HG02884 (cell line): ENCODE results near the gene MPV17L.
"Not testable (repeated sequence)": the region's sequence is repeated elsewhere in the genome, so short reads cannot be mapped to it uniquely, and the experiment has no call there.

ENCODE experiments used
- ATAC-seq: cut with Tn5 transposase; IDR thresholded peaks from one replicate; pipeline ENCODE4 v1.9.1; 2021; ENCODE audit warnings: mild to moderate bottlenecking, moderate library complexity; ENCODE audit not compliant: unreplicated experiment

Gene MPV17L

DNA sequence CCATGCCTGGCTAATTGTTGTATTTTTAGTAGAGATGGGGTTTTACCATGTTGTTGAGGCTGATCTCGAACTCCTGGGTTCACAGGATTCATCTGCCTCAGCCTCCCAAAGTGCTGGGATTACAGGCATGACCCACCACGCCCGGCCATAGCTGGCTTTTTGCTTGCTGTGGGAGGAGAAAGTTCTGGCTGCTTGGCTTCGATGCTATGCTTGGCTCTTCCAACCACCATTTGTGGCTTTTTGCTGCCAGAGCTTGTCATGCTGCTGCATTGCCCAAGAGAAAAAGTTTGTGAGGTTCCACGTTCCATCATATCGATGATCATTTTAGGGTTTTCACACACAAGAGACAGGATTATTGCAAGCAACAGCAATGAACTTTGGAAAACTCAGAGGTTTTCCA, 55.1 kb downstream of the MPV17L start:
- no peak for ATAC-seq

DNA sequence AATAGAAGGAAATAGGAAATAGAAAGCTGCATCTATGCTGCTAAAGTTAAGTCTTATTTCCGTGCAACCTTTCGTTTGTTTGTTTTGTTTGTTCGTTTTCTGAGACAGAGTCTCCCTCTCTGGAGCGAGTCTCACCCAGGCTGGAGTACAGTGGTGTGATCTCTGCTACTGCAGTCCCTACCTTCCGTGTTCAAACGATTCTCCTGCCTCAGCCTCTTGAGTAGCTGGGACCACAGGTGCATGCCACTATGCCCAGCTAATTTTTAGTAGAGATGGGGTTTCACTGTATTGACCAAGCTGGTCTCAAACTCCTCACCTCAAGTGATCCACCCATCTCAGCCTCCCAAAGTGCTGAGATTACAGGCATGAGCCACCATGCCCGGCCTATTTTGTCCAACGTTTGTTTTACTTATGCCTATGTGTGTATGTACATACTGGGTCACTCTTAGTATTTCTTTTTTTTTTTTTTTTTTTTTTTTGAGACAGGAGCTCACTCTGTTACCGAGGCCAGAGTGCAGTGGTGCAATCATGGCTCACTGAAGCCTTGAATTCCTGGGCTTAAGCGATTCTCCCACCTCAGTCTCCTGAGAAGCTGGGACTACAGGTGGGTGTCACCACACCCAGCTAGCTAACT, 55.7 kb downstream of the MPV17L start:
- ATAC-seq: no peak

DNA sequence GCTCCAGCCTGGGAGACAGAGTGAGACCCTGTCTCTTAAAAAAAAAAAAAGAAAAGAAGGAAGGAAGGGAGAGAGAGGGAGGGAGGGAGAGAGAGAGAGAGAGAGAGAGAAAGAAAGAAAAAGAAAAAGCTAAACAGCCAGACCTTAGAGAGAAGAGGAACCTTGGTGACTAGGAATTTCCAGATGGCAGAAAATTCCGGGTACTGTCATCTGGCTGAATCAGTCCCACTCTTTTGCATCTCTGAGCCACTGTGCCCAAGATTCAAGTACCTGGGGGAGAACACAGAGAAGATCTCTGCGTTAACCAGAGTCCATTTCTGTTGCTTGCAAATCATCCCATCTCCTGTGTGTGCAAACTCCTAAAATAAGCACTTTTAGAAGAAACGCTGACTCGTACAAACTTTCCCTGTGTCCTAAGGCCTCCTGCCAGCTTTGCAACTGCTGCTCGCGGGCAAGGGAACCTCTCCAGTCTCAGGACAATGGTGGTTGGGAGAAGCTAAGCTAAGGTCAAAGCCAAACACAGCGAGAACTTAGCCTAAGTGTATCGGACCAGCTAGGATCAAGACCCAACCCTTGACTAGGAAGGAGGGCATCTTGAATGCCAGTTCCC, 56.8 kb downstream of the MPV17L start:
- no peak for ATAC-seq

DNA sequence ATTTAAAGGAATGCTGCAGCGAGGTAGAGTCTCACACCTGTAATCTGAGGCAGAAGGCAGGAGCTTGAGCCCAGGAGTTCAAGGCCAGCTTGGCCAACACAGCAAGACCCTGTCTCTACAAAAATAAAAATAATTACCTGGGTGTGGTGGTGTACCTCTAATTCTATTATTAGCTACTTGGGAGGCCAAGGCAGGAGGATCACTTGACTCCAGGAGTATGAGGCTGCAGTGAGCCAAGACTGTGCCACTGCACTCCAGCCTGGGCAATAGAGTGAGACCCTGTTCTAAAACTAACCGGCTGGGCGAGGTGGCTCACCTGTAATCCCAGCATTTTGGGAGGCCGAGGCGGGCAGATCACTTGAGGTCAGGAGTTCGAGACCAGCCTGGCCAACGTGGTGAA, 57.7 kb downstream of the MPV17L start:
- not testable (repeated sequence) for ATAC-seq

DNA sequence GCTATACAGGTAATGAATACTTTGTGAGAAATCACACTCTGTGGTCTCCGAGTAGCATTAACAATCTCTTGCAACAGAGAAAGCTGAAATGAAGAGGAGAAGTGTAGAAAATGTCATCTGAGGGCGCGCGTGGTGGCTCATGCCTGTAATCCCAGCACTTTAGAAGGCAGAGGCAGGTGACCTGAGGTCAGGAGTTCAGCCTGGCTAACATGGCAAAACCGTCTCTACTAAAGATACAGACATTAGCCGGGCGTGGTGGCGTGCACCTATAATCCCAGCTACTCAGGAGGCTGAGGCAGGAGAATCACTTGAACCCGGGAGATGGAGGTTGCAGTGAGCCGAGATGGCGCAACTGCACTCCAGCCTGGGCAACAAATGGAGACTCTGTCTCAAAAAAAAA, 59.4 kb downstream of the MPV17L start:
- not testable (repeated sequence) for ATAC-seq

DNA sequence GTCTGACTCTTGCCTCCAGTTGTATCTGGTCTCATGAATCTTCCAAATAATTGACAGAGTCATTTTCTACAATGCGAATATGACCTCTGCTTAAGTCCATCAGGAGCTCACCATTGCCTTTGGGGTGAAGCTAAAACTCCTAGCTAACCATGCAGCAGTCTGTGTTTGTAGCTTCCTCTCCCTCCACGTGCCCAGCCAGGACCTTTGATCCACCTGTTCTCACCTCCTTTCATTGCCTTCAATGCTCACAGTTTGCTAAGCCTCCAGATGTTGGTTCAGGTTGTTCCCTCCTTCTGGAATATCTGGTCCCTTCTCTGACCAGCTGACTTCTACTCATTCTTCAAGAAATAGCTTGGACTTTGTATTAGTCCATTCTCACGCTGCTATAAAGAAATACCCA, 61.8 kb downstream of the MPV17L start:
- ATAC-seq: no peak

DNA sequence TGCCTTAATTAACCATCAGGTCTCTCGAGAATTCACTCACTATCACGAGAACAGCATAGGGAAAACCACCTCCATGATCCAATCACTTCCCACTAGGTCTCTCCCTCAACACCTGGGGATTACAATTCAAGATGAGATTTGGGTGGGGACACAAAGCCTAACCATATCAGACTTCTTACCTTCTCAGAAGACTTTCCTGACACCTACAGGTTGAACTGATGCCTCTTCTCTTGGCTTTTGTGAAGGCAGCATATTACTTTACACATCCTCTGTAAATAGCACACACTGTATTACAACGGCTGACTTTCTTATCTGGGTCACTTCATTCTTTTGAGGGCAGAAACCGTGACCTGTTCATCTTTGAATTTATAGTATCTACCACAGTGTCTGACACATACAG, 62.4 kb downstream of the MPV17L start:
- no peak for ATAC-seq

DNA sequence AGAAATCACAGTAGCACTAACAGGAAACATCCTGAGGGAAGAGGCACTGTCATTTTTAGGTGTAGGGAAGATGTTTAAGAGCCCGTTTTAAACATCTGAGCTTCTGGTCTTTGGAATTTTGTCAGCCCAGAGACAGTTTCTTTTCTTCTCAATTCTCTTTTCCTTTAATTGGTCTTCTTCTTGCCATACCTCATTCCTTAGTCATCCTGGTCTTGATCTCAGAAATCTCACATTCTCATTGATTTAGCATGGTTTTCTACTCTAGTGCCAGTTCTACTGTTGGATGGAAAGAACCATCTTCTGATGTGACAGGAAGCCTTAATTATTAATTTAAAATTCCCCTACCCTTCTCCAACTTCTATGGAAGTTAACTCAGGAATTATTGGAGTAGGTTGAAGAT, 64.2 kb downstream of the MPV17L start:
- ATAC-seq: no peak

DNA sequence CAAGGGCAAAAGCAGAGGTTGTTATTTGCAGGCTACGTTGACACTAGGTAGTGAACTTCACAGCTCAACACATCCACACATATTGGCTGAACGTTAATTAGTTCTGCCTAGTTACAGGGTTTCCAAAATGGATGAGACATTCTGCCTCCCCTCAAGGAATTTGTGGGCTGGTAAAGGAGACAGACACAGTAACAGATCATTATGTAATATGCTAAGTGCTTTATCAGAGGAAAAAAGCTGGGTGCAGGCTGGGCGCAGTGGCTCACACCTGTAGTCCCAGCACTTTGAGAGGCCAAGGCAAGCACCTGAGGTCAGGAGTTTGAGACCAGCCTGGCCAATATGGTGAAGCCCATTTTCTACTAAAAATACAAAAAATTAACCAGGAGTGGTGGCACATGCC, 65.0 kb downstream of the MPV17L start:
- no peak for ATAC-seq

DNA sequence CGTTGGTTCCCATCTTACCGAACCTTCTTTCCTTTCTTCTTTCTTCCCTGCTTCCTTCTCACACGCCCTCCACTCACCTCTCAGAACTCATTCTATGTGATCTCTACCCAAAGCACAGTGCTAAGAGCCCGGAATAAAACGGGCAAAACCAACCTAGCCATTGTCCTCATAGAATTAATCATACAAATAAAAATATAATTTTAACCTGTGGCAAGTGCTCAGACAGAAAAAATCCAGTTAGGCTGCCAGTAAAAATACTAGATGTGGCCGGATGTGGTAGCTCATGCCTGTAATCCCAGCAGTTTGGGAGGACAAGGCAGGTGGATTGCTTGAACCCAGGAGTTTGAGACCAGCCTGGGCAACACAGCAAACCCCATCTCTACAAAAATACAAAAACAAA, 65.8 kb downstream of the MPV17L start:
- no peak for ATAC-seq
